ENCODE data around the gene REN. TPM values are rescaled to one million over a fixed set of nuclear protein-coding genes. Genes with fewer than 3 reads are reported as not detected.

REN gene
- total and polyA plus RNA-seq, 2 of the 8 experiments (the other 6 are each of a cell fraction or from before 2014, with no cell fraction given): 0.05 TPM; not detected in 1

DNA sequence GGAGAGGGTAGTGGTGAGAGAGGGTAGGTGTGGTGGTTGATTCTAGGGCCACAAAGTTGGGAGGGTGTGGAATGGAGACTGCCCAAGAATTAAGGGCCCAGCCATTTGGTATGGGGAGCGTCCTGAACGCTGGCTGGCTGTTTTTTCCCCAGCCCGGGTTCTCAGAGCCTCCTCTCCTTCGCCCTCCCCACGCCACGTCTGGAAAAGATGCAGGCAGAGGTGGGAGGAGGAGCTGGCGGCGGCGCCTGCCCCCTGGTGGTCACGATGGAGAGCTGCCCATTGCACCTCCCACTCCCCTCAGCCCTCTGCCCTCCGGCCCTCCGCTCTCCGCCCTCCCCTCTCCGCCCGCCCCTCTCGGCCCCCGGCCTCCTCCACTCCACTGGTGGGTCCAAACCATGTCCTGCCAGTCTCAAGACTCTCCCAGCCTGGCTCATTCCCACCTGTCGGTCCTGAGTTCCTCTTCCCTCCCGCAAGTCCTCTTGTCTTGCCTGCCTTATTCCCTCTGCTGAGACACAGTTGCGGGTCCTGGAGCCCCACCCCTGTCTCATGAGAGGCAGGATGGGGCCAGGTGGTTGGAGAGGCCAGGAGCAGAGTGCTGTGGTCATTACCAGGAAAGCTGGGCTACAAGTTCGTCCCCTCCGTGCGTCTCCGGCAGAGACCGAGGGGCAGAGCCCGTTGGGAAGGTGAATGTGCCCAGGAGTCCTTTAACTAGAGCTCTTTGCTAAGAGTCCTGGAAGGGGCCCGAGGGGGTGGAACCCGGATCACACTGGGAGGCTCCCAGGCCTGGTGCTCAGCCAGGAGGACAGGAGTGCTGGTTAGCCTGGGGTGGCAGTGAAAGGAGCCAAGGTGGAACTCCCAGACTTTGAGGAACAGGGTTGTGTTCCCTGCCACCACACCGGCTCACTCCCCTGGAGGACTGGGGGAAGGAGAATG, 36.9 kb downstream of the REN start (continued):
- 0 out of 2 replicates have a peak, but pooled peaks have one; percentile 18 for TF ChIP-seq TCF12 (IDR thresholded peaks at IDR 0.05; ENCODE audit: low read depth, low read length)
- TF ChIP-seq SP1 (IDR thresholded peaks at IDR 0.05; ENCODE audit: low read depth, low read length): no peak
- TF ChIP-seq, protein P1, sequence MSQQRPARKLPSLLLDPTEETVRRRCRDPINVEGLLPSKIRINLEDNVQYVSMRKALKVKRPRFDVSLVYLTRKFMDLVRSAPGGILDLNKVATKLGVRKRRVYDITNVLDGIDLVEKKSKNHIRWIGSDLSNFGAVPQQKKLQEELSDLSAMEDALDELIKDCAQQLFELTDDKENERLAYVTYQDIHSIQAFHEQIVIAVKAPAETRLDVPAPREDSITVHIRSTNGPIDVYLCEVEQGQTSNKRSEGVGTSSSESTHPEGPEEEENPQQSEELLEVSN (IDR thresholded peaks at IDR 0.05): no peak
- TF ChIP-seq SIRT6 (IDR thresholded peaks at IDR 0.05; ENCODE audit: low read length): no peak
- no peak for TF ChIP-seq NRF1 (IDR thresholded peaks at IDR 0.05; ENCODE audit: low read depth, low read length)
- TF ChIP-seq BACH1 (IDR thresholded peaks at IDR 0.05; ENCODE audit: low read length): 0 out of 2 replicates have a peak, but pooled peaks have one; percentile 17
- TF ChIP-seq PHF8 (conservative IDR thresholded peaks at IDR 0.05; ENCODE audit: low read depth, low read length): no peak
- TF ChIP-seq RAD21 (IDR thresholded peaks at IDR 0.05 in 1 of 2, conservative IDR thresholded peaks at IDR 0.05 in 1 of 2; ENCODE audit: low read depth in 2 of 2, low read length in 2 of 2): peak; percentile 81 to 88
- TF ChIP-seq, protein P2, sequence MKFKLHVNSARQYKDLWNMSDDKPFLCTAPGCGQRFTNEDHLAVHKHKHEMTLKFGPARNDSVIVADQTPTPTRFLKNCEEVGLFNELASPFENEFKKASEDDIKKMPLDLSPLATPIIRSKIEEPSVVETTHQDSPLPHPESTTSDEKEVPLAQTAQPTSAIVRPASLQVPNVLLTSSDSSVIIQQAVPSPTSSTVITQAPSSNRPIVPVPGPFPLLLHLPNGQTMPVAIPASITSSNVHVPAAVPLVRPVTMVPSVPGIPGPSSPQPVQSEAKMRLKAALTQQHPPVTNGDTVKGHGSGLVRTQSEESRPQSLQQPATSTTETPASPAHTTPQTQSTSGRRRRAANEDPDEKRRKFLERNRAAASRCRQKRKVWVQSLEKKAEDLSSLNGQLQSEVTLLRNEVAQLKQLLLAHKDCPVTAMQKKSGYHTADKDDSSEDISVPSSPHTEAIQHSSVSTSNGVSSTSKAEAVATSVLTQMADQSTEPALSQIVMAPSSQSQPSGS (IDR thresholded peaks at IDR 0.05; ENCODE audit: low read length): 0 out of 2 replicates have a peak, but pooled peaks have one; percentile 7
- TF ChIP-seq NANOG (IDR thresholded peaks at IDR 0.05; ENCODE audit: insufficient read depth, low read depth, low read length, poor library complexity, severe bottlenecking): no peak
- TF ChIP-seq ASH2L (IDR thresholded peaks at IDR 0.05; ENCODE audit: low read length): no peak
- no peak for TF ChIP-seq CHD1 (IDR thresholded peaks at IDR 0.05; ENCODE audit: low read depth, low read length)
- TF ChIP-seq, protein P3, sequence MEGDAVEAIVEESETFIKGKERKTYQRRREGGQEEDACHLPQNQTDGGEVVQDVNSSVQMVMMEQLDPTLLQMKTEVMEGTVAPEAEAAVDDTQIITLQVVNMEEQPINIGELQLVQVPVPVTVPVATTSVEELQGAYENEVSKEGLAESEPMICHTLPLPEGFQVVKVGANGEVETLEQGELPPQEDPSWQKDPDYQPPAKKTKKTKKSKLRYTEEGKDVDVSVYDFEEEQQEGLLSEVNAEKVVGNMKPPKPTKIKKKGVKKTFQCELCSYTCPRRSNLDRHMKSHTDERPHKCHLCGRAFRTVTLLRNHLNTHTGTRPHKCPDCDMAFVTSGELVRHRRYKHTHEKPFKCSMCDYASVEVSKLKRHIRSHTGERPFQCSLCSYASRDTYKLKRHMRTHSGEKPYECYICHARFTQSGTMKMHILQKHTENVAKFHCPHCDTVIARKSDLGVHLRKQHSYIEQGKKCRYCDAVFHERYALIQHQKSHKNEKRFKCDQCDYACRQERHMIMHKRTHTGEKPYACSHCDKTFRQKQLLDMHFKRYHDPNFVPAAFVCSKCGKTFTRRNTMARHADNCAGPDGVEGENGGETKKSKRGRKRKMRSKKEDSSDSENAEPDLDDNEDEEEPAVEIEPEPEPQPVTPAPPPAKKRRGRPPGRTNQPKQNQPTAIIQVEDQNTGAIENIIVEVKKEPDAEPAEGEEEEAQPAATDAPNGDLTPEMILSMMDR (IDR thresholded peaks at IDR 0.05; ENCODE audit: control extremely low read depth in 1 of 3, insufficient read depth in 1 of 3, low read depth in 1 of 3, low read length in 3 of 3): peak in 2 of 3 experiments; percentile 83 to 84; a peak in 3 of 4 replicates
- TF ChIP-seq KDM5A (IDR thresholded peaks at IDR 0.05; ENCODE audit: low read length): no peak
- TF ChIP-seq, protein P4, sequence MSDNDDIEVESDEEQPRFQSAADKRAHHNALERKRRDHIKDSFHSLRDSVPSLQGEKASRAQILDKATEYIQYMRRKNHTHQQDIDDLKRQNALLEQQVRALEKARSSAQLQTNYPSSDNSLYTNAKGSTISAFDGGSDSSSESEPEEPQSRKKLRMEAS (IDR thresholded peaks at IDR 0.05): 0 out of 2 replicates have a peak, but pooled peaks have one; percentile 18
- no peak for TF ChIP-seq CBX8 (IDR thresholded peaks at IDR 0.05; ENCODE audit: borderline replicate concordance, low read depth, low read length)
